GM18909 (cell line): Measurements from ENCODE around the gene TAS2R40.
"Not testable (repeated sequence)": the region's sequence is repeated elsewhere in the genome, so short reads cannot be mapped to it uniquely, and the experiment has no call there.

ENCODE experiments used
- ATAC-seq: cut with Tn5 transposase; IDR thresholded peaks from one replicate; pipeline ENCODE4 v1.9.1; 2021; ENCODE audit warnings: mild to moderate bottlenecking; ENCODE audit not compliant: unreplicated experiment, poor library complexity

TAS2R40 gene

GRCh38 chr7:143247372-143247771 lies 25.5 kb downstream of the TAS2R40 start:
- ATAC-seq, result no peak

GRCh38 chr7:143248761-143249354 lies 27.0 kb downstream of the TAS2R40 start:
- no peak for ATAC-seq

GRCh38 chr7:143250199-143250598 lies 28.4 kb downstream of the TAS2R40 start:
- no peak for ATAC-seq

GRCh38 chr7:143250822-143251221 lies 29.0 kb downstream of the TAS2R40 start:
- no peak for ATAC-seq

GRCh38 chr7:143252006-143252405 lies 30.2 kb downstream of the TAS2R40 start:
- ATAC-seq, result no peak

GRCh38 chr7:143255564-143255963 lies 33.7 kb downstream of the TAS2R40 start:
- no peak for ATAC-seq

GRCh38 chr7:143256325-143256724 lies 34.5 kb downstream of the TAS2R40 start:
- no peak for ATAC-seq

- ATAC-seq, result peak; percentile 88
Measured at GRCh38 chr7:143256932-143257331, 35.1 kb downstream of the TAS2R40 start.

- no peak for ATAC-seq
Measured at GRCh38 chr7:143257501-143257900, 35.7 kb downstream of the TAS2R40 start.

- ATAC-seq, result peak; percentile 30
Measured at GRCh38 chr7:143258831-143259230, 37.0 kb downstream of the TAS2R40 start.

- ATAC-seq, result no peak
Measured at GRCh38 chr7:143259765-143260164, 37.9 kb downstream of the TAS2R40 start.

- ATAC-seq, result no peak
Measured at GRCh38 chr7:143261901-143262300, 40.1 kb downstream of the TAS2R40 start.

- ATAC-seq, result peak; percentile 97
Measured at GRCh38 chr7:143263266-143264195, 41.7 kb downstream of the TAS2R40 start, which contains the start of gene GSTK1. TSS of gene GSTK1 (plus strand) at chr7:143263441. CDS start at chr7:143263514, 73 bp downstream.

GRCh38 chr7:143264196-143264568 lies 42.3 kb downstream of the TAS2R40 start:
- ATAC-seq, result not testable (repeated sequence)

GRCh38 chr7:143265017-143265693 lies 43.3 kb downstream of the TAS2R40 start:
- ATAC-seq, result no peak

- ATAC-seq, result no peak
Measured at GRCh38 chr7:143269251-143269650, 47.4 kb downstream of the TAS2R40 start.

- ATAC-seq, result no peak
Measured at GRCh38 chr7:143271240-143271639, 49.4 kb downstream of the TAS2R40 start.
